Endothelial cell of hepatic sinusoid (primary cell): ENCODE results near the gene SIGLECL1.

ENCODE experiments used
- in situ Hi-C: cut with HindIII; loops from 2 replicates; pipeline ENCODE4 v1.10.0; 2017; ENCODE audit warnings: low sequenced_read_pairs

The SIGLECL1 gene

GRCh38 chr19:51294977-51295375, 44.1 kb downstream of the SIGLECL1 start:
- in situ Hi-C loops: loop anchor here (5.0 kb wide), 1 partner anchor 38 kb away; no protein-coding TSS in a partner anchor

- in situ Hi-C loops: no loop called here
Observed at GRCh38 chr19:51295382-51296126, 44.7 kb downstream of the SIGLECL1 start.

DNA sequence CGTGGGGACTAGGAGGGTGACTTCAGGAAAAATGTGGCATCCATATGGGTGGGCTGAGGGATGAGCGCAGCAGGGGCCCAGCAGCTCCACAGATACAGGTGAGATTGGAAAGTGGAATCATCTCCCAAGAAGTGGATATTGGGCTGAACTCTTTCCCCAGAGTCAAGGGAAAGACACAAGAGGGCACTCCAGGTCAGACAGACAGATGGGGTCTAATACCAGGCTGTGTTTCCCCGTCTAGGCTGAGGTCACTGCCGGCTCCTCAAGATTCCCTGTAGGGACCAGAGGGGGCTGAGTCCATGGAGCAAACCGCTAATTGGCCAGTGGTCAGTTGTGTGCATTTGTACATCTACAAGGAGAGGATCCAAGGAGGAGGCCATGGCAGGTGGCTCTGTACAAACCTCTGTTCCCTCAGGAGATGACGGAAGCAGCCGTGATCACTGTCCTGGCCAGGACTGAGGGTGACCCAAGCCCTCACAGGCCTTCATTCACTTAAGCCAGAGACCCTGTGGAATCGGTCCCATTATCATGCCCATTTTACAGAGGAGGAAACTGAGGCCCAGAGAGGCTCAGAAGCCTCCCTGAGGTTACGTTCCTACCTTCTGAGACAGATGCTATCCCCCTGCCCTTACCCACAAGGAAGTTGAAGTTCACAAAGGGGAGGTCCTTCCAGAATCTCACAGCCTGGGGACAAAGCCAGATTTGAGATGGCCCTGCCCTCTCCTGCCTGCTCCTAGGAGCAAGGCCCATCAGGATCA, 45.6 kb downstream of the SIGLECL1 start:
- in situ Hi-C loops: no loop called here

- in situ Hi-C loops: no loop called here
Observed at GRCh38 chr19:51297406-51297805, 46.5 kb downstream of the SIGLECL1 start.

DNA sequence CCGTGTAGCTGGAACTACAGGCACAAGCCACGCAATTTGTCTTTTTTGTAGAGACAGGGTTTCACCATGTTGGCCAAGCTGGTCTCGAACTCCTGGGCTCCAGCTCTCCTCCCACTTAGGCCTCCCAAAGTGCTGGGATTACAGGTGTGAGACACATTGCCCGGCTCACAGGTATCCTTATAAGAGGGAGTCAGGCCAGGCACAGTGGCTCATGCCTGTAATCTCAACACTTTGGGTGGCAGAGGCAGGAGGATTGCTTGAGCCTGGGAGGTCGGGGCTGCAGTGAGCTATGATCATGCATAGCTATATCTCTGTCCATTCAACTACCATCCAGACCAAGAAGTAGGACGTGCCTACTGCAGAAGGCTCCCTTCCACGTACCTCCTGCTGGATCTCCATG, 50.4 kb downstream of the SIGLECL1 start:
- in situ Hi-C loops: no loop called here

GRCh38 chr19:51305479-51305878, 54.6 kb downstream of the SIGLECL1 start:
- in situ Hi-C loops: no loop called here

DNA sequence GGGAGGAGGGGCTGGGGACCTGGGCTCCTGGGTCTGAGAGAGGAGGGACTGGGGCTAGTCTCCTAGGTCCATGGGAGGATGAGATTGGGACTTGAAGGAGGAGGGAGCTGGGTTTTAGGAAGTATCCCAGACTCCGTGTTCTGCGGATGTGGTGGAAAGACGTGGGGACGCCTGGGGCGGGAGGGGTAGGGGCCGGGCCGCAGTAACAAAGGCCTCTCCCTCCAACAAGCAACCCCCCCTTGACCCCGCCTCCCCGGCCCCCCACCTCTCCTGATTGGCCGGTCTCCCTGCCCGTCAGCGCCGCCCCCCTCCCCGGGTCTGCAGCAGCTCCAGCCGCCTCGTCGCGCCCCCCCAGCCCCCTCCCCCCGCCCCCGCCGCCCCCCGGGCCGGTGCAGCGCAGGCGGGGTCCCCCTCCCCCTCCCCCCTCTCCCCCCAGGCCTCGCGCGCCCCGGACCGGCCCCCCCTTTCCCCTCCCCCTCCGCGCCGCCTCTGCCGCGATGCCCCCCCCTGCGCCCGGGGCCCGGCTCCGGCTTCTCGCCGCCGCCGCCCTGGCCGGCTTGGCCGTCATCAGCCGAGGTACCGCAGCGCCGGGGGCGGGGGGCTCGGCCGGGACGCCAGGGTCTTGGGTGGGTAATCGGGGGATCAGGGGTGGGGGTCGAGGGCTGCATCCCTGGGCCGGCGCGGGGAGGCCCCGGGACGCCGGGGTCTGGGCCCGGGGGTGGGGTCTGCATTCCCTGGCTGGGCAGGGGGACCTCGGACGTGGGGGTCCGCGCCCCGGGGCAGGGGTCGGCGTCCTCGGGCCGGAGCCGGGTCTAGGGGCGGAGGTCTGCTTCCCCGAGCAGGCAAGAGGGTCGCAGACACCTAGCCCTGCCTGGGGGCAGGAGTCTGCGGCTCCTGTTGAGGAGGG, 60.7 kb downstream of the SIGLECL1 start, which contains the start of gene IGLON5:
Gene IGLON5 (plus strand): TSS at position 294 of the 907 bp plus-strand sequence. CDS start 204 bp downstream, at position 498.
- in situ Hi-C loops: no loop called here

DNA sequence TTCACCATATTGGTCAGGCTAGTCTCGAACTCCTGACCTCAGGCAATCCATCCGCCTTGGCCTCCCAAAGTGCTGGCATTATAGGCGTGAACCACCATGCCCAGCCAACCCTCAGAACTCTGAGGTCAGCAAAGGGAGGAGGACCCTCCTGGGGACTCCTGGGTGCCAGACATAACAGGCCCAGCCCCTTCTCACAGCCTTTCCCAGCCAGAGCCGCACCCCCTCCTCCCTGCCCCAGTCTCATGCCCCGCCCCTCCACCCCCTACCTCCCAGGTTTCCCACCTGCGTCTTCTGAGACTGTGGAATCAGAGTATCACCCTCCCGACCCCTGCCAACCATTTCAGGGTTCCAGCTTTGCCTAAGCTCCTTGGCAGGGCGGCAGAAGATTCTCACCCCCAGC, 65.8 kb downstream of the SIGLECL1 start:
- in situ Hi-C loops: no loop called here

DNA sequence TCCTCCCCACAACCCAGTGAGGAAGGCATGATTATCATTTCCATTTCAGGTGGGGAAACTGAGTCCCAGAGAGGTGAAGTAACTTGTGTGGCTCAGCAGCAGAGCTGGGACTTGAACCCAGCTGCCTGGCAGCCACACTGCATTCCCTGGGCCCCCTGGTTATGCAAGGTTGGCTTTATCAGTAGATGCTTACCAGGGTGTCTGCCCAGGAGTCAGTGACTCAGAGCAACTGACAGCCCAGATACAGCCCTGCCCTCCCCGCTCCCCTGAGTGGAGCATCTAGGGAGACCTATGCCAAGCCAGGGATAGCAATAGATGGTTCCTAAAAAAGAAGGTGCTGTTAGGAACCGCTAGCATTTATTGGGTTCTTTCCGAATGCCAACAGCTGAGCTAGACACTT, 66.5 kb downstream of the SIGLECL1 start:
- in situ Hi-C loops: no loop called here

DNA sequence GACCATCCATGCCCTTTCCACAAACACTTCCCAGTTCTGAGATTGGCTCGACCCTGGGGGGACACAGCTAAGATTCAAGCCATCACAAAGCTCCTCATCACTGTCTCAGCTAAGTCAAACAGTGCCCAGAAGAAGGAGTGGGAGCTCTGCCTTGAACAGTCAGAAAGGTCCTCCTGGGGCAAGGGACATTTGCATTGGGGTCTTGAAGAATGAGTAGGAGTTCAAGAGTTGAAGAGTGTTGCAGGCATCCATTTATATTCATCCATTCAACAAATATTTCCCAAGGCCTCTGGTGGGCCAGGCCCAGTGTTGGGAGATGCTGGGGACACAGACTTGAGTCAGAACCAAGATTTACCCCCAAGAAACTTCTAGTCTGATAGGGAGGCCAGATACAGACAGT, 67.1 kb downstream of the SIGLECL1 start:
- in situ Hi-C loops: no loop called here
